Chondrocyte (in vitro differentiated cells): ENCODE measurements around the gene CCIN. TPM values are rescaled to one million over a fixed set of nuclear protein-coding genes. Genes with fewer than 3 reads are reported as not detected.

Experiments used
- DNase-seq: peaks from one replicate; pipeline ENCODE4 v3.0.0; 2021; ENCODE audit warnings: mixed read lengths, low spot score
- H3K27ac Mint-ChIP-seq: one replicate; pipeline ENCODE4 v1.8.0; 2021; ENCODE audit warnings: mild to moderate bottlenecking, moderate library complexity, mixed read lengths; ENCODE audit not compliant: unreplicated experiment
- H3K27me3 Mint-ChIP-seq: 2 replicates; pipeline ENCODE4 v1.8.0; 2021; ENCODE audit warnings: low read depth, mixed read lengths
- H3K36me3 Mint-ChIP-seq: 2 replicates; pipeline ENCODE4 v1.8.0; 2021; ENCODE audit warnings: low read depth, mixed read lengths
- H3K4me1 Mint-ChIP-seq: 2 replicates; pipeline ENCODE4 v1.8.0; 2021; ENCODE audit warnings: low read depth, mild to moderate bottlenecking, mixed read lengths
- H3K4me3 Mint-ChIP-seq: one replicate; pipeline ENCODE4 v1.8.0; 2021; ENCODE audit warnings: mild to moderate bottlenecking, moderate library complexity, mixed read lengths; ENCODE audit not compliant: unreplicated experiment
- H3K9me3 Mint-ChIP-seq: 2 replicates; pipeline ENCODE4 v1.8.0; 2021; ENCODE audit warnings: low read depth, mixed read lengths
- total RNA-seq: library from RNA; stranded (reverse); gene quantifications from 3 replicates; pipeline ENCODE4 v1.2.1, GENCODE V29; 2021
- TF ChIP-seq, protein P1 (sequence below): fragments of 200-600 bp; sonication (generic); IDR thresholded peaks from 2 replicates; pipeline ENCODE4 v1.5.0; 2021; ENCODE audit warnings: antibody characterized with exemption, mild to moderate bottlenecking, moderate library complexity

CCIN gene
- total RNA-seq, 1 donor from 2014 or later, result 2.4 TPM

GRCh38 chr9:36141761-36142160 lies 27.4 kb upstream of the CCIN start:
- Mint-ChIP-seq H3K36me3 (peaks cover 31% of the 10 kb centered on the region), H3K27me3 (no peaks in the 10 kb centered on the region), H3K4me3 (no peak overlapping the region), H3K9me3 (no peaks in the 10 kb centered on the region), H3K27ac (peak overlapping the region; percentile 32), H3K4me1 (peaks cover 76% of the 10 kb centered on the region)
- peak; percentile 49 for DNase-seq
- TF ChIP-seq, protein P1, sequence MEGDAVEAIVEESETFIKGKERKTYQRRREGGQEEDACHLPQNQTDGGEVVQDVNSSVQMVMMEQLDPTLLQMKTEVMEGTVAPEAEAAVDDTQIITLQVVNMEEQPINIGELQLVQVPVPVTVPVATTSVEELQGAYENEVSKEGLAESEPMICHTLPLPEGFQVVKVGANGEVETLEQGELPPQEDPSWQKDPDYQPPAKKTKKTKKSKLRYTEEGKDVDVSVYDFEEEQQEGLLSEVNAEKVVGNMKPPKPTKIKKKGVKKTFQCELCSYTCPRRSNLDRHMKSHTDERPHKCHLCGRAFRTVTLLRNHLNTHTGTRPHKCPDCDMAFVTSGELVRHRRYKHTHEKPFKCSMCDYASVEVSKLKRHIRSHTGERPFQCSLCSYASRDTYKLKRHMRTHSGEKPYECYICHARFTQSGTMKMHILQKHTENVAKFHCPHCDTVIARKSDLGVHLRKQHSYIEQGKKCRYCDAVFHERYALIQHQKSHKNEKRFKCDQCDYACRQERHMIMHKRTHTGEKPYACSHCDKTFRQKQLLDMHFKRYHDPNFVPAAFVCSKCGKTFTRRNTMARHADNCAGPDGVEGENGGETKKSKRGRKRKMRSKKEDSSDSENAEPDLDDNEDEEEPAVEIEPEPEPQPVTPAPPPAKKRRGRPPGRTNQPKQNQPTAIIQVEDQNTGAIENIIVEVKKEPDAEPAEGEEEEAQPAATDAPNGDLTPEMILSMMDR, result no peak

DNA sequence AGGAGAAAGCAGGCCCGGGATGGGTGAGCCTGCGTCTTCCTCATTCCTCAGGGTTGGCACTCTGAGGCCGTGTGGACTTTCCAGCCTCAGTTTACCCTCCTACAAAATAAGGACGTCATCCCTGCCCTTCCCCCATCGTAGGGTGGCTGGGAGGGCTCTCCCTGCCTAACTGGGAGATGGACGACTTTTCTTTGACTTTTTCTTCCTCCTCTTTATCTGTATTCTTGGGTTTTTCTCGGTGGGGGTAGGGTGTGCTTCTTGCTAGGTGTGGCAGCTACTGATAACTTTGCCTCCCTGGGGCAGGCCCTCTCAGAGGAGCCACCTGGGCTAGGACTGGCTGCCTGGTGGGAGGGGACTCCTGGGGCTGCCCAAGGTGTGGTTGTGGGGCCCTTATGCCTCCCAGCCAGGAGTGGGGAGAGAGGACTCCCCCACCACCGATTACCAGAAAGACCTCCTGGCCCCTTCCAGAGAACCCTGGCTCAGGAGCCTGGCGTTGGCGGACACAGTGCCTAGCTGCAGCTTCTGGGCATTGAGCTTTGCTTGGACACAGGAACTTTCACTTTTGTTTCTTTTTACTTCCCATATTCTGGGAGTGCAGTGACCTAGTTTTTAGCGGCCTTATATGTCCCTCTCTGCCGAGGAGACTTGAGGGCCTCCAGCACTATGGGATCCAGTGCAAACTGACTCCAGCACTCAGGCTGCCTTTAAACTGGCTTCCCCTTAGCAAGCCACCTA lies 26.5 kb upstream of the CCIN start:
- H3K27me3 Mint-ChIP-seq, result no peaks in the 10 kb centered on the region
- no peaks in the 10 kb centered on the region for H3K9me3 Mint-ChIP-seq
- TF ChIP-seq, protein P1, result no peak
- peaks cover 78% of the 10 kb centered on the region for H3K4me1 Mint-ChIP-seq
- peaks cover 31% of the 10 kb centered on the region for H3K36me3 Mint-ChIP-seq
- no peak overlapping the region for H3K4me3 Mint-ChIP-seq
- DNase-seq, result peak; percentile 38
- no peak overlapping the region for H3K27ac Mint-ChIP-seq

- H3K4me1 Mint-ChIP-seq, result peaks cover 77% of the 10 kb centered on the region
- H3K9me3 Mint-ChIP-seq, result no peaks in the 10 kb centered on the region
These were observed 25.9 kb upstream of the CCIN start for GRCh38 chr9:36143245-36143641.

DNA sequence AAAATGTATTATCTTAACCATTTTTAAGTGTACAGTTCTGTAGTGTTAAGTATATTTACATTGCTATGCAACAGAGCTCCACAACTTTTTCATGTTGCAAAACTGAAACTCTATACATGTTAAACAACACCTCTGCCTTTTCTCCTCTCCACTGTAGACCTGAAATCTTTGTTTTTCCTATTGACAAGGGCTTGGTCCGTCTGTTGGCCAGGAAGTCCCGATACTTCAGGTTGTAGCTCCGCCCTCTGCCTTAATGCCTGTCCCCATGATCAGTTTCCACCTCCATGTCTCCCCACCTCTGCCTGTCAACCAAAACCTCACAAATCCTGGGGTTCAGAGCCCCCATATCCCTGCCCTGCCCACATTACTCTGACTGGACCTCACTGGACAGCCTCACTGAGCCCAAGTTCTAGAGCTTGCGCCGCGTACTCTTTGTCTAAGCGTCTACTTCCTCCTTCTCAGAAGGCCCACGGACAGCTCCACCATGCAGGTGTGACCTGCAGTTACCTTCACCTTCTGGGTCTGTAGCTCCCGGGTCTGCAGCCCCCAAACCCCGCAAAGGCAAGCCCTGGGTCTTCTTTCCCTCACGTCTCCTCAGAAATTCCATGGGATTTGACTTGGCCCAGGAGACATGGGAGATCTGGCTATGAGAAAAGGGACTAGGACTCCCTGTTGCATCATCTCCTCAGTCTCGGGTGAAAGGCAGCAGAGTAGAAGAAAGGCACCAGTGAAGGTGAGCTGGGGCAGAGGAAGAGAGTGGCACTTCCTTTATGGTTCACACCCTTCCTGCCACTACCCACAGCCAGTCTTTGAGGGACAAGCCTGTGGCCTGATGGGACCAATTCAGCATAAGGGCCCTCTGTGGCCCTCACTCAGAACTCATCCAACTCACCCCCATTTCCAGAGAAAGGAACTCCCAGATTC lies 24.6 kb upstream of the CCIN start:
- Mint-ChIP-seq H3K27ac (peak overlapping the region; percentile 59), H3K27me3 (no peaks in the 10 kb centered on the region)

More at GRCh38 chr9:36143245-36143641, 25.9 kb upstream of the CCIN start:
- H3K27me3 Mint-ChIP-seq, result no peaks in the 10 kb centered on the region
- H3K27ac Mint-ChIP-seq, result peak overlapping the region; percentile 65
- H3K4me3 Mint-ChIP-seq, result no peak overlapping the region
- DNase-seq, result no peak
- TF ChIP-seq, protein P1, result no peak
- H3K36me3 Mint-ChIP-seq, result peaks cover 31% of the 10 kb centered on the region

DNA sequence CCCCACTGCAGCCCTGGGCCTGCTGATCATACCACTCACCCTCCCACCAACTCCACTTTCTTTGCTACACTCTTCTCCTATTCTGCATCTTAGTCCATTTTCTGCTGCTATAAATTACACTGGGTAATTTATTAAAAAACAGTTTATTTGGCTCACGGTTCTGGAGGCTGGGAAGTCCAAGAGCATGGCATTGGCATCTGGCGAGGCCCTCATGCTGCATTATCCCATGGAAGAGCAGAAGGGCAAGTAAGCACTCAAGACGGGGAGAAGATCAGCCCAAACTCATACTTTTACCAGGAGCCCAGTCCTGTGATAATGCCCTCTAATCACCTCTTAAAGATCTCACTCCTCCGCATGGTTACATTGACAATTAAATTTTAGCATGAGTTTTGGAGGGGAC lies 23.2 kb upstream of the CCIN start:
- no peaks in the 10 kb centered on the region for H3K9me3 Mint-ChIP-seq
- H3K27me3 Mint-ChIP-seq, result no peaks in the 10 kb centered on the region
- no peak overlapping the region for H3K27ac Mint-ChIP-seq
- H3K4me3 Mint-ChIP-seq, result no peak overlapping the region
- TF ChIP-seq, protein P1, result no peak
- peaks cover 76% of the 10 kb centered on the region for H3K4me1 Mint-ChIP-seq
- DNase-seq, result no peak
- H3K36me3 Mint-ChIP-seq, result peaks cover 30% of the 10 kb centered on the region

More for the DNA sequence above, 24.6 kb upstream of the CCIN start:
- peaks cover 28% of the 10 kb centered on the region for H3K36me3 Mint-ChIP-seq
- H3K4me1 Mint-ChIP-seq, result peaks cover 77% of the 10 kb centered on the region
- DNase-seq, result peak; percentile 63
- H3K9me3 Mint-ChIP-seq, result no peaks in the 10 kb centered on the region
- TF ChIP-seq, protein P1, result no peak
- H3K4me3 Mint-ChIP-seq, result no peak overlapping the region
